OCI-LY1 (cell line): Measurements from ENCODE around the gene ARHGAP22.

Experiments
- CTCF ChIP-seq: fragments of 200-600 bp; sonication (generic), shearing (Covaris generic); IDR thresholded peaks from 2 replicates; pipeline ENCODE4 v1.5.1; 2017; ENCODE audit warnings: mild to moderate bottlenecking, antibody characterized with exemption, low read length, moderate library complexity, mixed read lengths
- EZH2 ChIP-seq: fragments of 200-600 bp; sonication (generic), shearing (Covaris generic); IDR thresholded peaks from 2 replicates; pipeline ENCODE4 v1.8.0; 2017; ENCODE audit warnings: borderline replicate concordance, mixed run types, mild to moderate bottlenecking, antibody characterized with exemption, low read length, moderate library complexity, mixed read lengths

- TF ChIP-seq CTCF (no peak), EZH2 (no peak)
Measured at GRCh38 chr10:48598243-48598935, 6.5 kb downstream of the ARHGAP22 start.
